A549 (cell line): Measurements from ENCODE around the gene GABRR1. TPM values are rescaled to one million over a fixed set of nuclear protein-coding genes. Genes with fewer than 3 reads are reported as not detected.
"Not testable (repeated sequence)": the region's sequence is repeated elsewhere in the genome, so short reads cannot be mapped to it uniquely, and the experiment has no call there.

Experiments
- ATAC-seq, 2 experiments: fragments of 200-7000 bp in 1 of 2; fragments of >200 bp in 1 of 2; cut with Nextera tagmentation in 1 of 2; cut with Tn5 transposase in 1 of 2; 3 replicates each; pipeline versions ENCODE4 v1.8.0 to v1.9.1; 2018 to 2020; ENCODE audit warnings: mild to moderate bottlenecking in 1 of 2, moderate library complexity in 1 of 2
- CTCF ChIA-PET: fragments of 300-600 bp; sonication (Branson Sonifier 250); formaldehyde crosslinking; extraction: SDS; loops from one replicate; lab custom pipeline; 2021; ENCODE audit warnings: antibody characterized with exemption, inconsistent platforms; lab: Yijun Ruan, JAX
- POLR2A ChIA-PET: fragments of 350-600 bp; formaldehyde crosslinking; extraction: SDS; loops from one replicate; lab custom pipeline; 2021; ENCODE audit warnings: antibody characterized with exemption, inconsistent platforms; lab: Yijun Ruan, JAX
- DNase-seq, 2 experiments: peaks; one replicate each; pipeline versions ENCODE4 v3.0.0 to v3.0.0-alpha.2; 2011 to 2016; ENCODE audit warnings: low read depth in 1 of 2, low spot score in 1 of 2
- FAIRE-seq: peaks from 2 replicates; lab custom pipeline; 2011; peaks lifted over from hg19 to GRCh38; lab: Jason Lieb, UNC
- H3K27ac ChIP-seq, 2 experiments: fragments of >200 bp; sonication (Bioruptor Twin); formaldehyde crosslinking; 3 replicates each; pipeline ENCODE4 v1.5.1; 2016 to 2017
- H3K4me1 ChIP-seq: fragments of >200 bp; sonication (Bioruptor Twin); formaldehyde crosslinking; 3 replicates; pipeline ENCODE4 v1.6.1; 2016
- H3K4me2 ChIP-seq: fragments of >200 bp; sonication (Bioruptor Twin); formaldehyde crosslinking; 3 replicates; pipeline ENCODE4 v1.6.1; 2016
- H3K4me3 ChIP-seq: fragments of >200 bp; sonication (Bioruptor Twin); formaldehyde crosslinking; 3 replicates; pipeline ENCODE4 v1.5.1; 2016
- H3K9me3 ChIP-seq: fragments of >200 bp; sonication (Bioruptor Twin); formaldehyde crosslinking; 3 replicates; pipeline ENCODE4 v1.6.1; 2016
- CEBPB ChIP-seq, 2 experiments: fragments of >200 bp in 1 of 2; sonication (Bioruptor Twin) in 1 of 2; formaldehyde crosslinking in 1 of 2; IDR thresholded peaks; 2 replicates each; pipeline ENCODE4 v1.6.1; 2012 to 2016
- CHD4 ChIP-seq: fragments of 200-600 bp; sonication (generic); IDR thresholded peaks from 2 replicates; pipeline ENCODE4 v1.6.1; 2016; ENCODE audit warnings: antibody characterized with exemption, mild to moderate bottlenecking, borderline replicate concordance
- HDAC2 ChIP-seq: fragments of 200-600 bp; sonication (generic); IDR thresholded peaks from 2 replicates; pipeline ENCODE4 v1.6.1; 2016
- HOXB13 ChIP-seq: fragments of 250-450 bp; sonication (Bioruptor Pico); IDR thresholded peaks from 2 replicates; pipeline ENCODE4 v1.5.0; 2020; ENCODE audit warnings: low read depth, mild to moderate bottlenecking, moderate library complexity
- KDM1A ChIP-seq: fragments of 200-600 bp; sonication (generic); IDR thresholded peaks from 2 replicates; pipeline ENCODE4 v1.6.1; 2016; ENCODE audit warnings: low read depth, mild to moderate bottlenecking
- MAFK ChIP-seq: fragments of 450-650 bp; IDR thresholded peaks from 2 replicates; pipeline ENCODE4 v1.6.1; 2014; ENCODE audit not compliant: partially characterized antibody
- NPAS2 ChIP-seq: fragments of 250-450 bp; sonication (Bioruptor Pico); IDR thresholded peaks from 2 replicates; pipeline ENCODE4 v1.8.0; 2022; ENCODE audit warnings: mild to moderate bottlenecking, moderate library complexity, borderline replicate concordance
- TFCP2L1 ChIP-seq: fragments of 250-450 bp; sonication (Bioruptor Pico); IDR thresholded peaks from 2 replicates; pipeline ENCODE4 v1.5.0; 2021; ENCODE audit warnings: mild to moderate bottlenecking
- TP53 ChIP-seq: fragments of 250-450 bp; sonication (Bioruptor Pico); IDR thresholded peaks from 2 replicates; pipeline ENCODE4 v1.5.0; 2021; ENCODE audit warnings: mild to moderate bottlenecking, moderate library complexity
- WGBS: methylation state at CpG from one replicate; pipeline ENCODE4 v1.1.6; 2017; ENCODE audit errors: missing lambda C conversion rate; 5-methylcytosine and 5-hydroxymethylcytosine counted together
- polyA plus RNA-seq, 4 experiments: library from polyadenylated mRNA; depleted of rRNA in 3 of 4; stranded (reverse); fragments of >200 nt; fragmentation: RNase III in 1 of 4; extraction: RNeasy Plus Mini Kit Qiagen cat#74134 plus additional on column Dnase treatment in 1 of 4; gene quantifications; 2 replicates in 3 of 4; 3 replicates in 1 of 4; pipeline ENCODE4 v1.2.3, GENCODE V29; 2011 to 2017
- TF ChIP-seq, protein P1 (sequence below): IDR thresholded peaks from 2 replicates; pipeline ENCODE4 v1.6.1; 2012
- TF ChIP-seq, protein P2 (sequence below): fragments of >200 bp; sonication (Bioruptor Twin); formaldehyde crosslinking; IDR thresholded peaks from 3 replicates; pipeline ENCODE4 v1.5.1; 2016
- TF ChIP-seq, protein P3 (sequence below): fragments of 250-450 bp; sonication (Bioruptor Pico); IDR thresholded peaks from 2 replicates; pipeline ENCODE4 v1.5.0; 2021; ENCODE audit warnings: mild to moderate bottlenecking, moderate library complexity, borderline replicate concordance
- TF ChIP-seq, protein P4 (sequence below): fragments of 450-650 bp; IDR thresholded peaks from 2 replicates; pipeline ENCODE4 v1.6.1; 2014; ENCODE audit warnings: antibody characterized with exemption
- TF ChIP-seq, protein P5 (sequence below): IDR thresholded peaks from 2 replicates; pipeline ENCODE4 v1.6.1; 2012; ENCODE audit warnings: low read depth, borderline replicate concordance

Gene GABRR1
- polyA plus RNA-seq, 2 of the 4 experiments (the other 2 are of a cell fraction) = not detected

DNA sequence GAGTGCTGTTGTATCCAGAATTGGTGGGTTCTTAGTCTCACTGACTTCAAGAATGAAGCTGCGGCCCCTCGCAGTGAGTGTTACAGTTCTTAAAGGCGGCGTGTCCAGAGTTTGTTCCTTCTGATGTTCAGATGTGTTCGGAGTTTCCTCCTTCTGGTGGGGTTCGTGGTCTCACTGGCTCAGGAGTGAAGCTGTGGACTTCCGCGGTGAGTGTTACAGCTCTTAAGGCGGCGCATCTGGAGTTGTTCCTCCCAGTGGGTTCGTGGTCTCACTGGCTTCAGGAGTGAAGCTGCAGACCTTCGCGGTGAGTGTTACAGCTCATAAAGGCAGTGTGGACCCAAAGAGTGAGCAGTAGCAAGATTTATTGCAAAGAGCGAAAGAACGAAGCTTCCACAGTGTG, 16.4 kb upstream of the GABRR1 start:
- H3K4me3 ChIP-seq, POLR2A ChIA-PET, H3K4me2 ChIP-seq, FAIRE-seq, H3K4me1 ChIP-seq, DNase-seq, H3K9me3 ChIP-seq, H3K27ac ChIP-seq, ATAC-seq: not testable (repeated sequence)
- CTCF ChIA-PET = interaction anchor here (1.0 kb wide), 1 partner anchor 111 kb away, joined by 3 read pairs; no protein-coding TSS in a partner anchor
- 74% methylated on average over 4 of the region's 15 CpGs for WGBS

DNA sequence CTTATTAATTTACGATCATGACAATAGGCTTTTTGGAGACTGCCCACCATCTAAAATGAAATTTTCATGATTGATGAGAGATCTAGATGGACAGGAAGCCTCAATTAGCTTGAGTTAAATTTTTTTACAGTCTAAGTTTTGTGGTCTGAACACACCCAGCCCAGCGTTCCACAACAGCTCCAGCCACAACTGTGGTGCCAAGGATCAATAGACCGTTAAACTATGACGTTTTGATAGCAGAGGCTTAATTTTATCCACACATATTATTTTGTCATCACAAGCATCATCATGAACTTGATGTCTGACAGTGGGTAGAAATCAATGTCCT, 5.5 kb upstream of the GABRR1 start:
- H3K4me1 ChIP-seq = no peaks in the 10 kb centered on the region
- WGBS = 66% methylated on average over 4 of the region's 4 CpGs
- CTCF ChIA-PET = no interaction called here
- no peak for TF ChIP-seq KDM1A
- TF ChIP-seq, all 56 proteins: peak for 0
- POLR2A ChIA-PET = no interaction called here
- Histone ChIP-seq H3K9me3 (no peaks in the 10 kb centered on the region), H3K4me3 (no peak overlapping the region), H3K4me2 (no peak overlapping the region), H3K27ac (no peak overlapping the region)
- no peak for DNase-seq
- FAIRE-seq = no peak
- no peak for ATAC-seq

DNA sequence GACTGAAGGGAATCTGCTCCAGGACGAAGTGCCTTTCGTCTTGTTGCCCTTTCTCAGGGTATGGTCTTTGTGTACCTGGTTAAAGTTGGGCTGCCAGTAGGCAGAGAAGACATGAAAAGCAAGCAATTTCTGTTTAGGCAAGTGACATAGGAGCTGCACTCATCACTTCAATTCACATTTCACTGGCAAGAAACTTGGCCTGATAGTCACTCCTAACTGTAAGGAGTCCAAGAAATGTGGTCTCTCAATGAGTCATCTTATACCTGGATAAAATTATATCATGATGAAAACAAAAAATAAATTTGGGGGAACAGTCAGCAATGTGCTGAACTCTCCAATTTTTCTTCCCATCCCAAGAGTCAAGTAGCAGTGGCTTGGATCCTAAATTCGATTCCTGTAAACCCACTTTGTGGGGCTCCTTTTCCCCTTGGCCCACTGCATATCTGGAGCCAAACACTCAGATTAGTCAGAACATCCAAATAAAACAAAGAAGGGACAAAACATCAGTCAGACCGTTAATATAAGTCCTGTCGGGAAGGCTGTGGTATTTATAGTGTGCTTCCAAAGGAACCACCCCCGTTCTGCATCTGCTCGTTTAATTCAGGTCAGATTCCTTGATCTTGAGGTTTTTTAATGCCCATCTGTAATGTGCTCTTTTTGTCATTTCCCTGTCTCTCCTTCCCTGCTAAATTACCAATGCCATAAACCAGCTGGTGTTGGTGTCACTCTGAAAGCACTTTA, 5.0 kb upstream of the GABRR1 start:
- FAIRE-seq (no peak), ATAC-seq (no peak), DNase-seq (no peak)
- H3K4me1 ChIP-seq = no peaks in the 10 kb centered on the region
- H3K27ac ChIP-seq = no peak overlapping the region
- no peak overlapping the region for H3K4me3 ChIP-seq
- ChIA-PET CTCF (no interaction called here), POLR2A (no interaction called here)
- H3K4me2 ChIP-seq = no peak overlapping the region
- WGBS = 20% methylated on average over 7 of the region's 7 CpGs
- H3K9me3 ChIP-seq = no peaks in the 10 kb centered on the region
- TF ChIP-seq NPAS2 = no peak
- TF ChIP-seq, protein P1, sequence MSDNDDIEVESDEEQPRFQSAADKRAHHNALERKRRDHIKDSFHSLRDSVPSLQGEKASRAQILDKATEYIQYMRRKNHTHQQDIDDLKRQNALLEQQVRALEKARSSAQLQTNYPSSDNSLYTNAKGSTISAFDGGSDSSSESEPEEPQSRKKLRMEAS = no peak
- TF ChIP-seq, protein P2, sequence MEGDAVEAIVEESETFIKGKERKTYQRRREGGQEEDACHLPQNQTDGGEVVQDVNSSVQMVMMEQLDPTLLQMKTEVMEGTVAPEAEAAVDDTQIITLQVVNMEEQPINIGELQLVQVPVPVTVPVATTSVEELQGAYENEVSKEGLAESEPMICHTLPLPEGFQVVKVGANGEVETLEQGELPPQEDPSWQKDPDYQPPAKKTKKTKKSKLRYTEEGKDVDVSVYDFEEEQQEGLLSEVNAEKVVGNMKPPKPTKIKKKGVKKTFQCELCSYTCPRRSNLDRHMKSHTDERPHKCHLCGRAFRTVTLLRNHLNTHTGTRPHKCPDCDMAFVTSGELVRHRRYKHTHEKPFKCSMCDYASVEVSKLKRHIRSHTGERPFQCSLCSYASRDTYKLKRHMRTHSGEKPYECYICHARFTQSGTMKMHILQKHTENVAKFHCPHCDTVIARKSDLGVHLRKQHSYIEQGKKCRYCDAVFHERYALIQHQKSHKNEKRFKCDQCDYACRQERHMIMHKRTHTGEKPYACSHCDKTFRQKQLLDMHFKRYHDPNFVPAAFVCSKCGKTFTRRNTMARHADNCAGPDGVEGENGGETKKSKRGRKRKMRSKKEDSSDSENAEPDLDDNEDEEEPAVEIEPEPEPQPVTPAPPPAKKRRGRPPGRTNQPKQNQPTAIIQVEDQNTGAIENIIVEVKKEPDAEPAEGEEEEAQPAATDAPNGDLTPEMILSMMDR = no peak
- TF ChIP-seq HDAC2 = no peak
- TF ChIP-seq CEBPB (IDR thresholded peaks at IDR 0.05) = no peak
- TF ChIP-seq KDM1A = no peak
- TF ChIP-seq, protein P3, sequence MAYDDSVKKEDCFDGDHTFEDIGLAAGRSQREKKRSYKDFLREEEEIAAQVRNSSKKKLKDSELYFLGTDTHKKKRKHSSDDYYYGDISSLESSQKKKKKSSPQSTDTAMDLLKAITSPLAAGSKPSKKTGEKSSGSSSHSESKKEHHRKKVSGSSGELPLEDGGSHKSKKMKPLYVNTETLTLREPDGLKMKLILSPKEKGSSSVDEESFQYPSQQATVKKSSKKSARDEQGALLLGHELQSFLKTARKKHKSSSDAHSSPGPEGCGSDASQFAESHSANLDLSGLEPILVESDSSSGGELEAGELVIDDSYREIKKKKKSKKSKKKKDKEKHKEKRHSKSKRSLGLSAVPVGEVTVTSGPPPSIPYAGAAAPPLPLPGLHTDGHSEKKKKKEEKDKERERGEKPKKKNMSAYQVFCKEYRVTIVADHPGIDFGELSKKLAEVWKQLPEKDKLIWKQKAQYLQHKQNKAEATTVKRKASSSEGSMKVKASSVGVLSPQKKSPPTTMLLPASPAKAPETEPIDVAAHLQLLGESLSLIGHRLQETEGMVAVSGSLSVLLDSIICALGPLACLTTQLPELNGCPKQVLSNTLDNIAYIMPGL (CRISPR knock-in tag) = no peak
- no peak for TF ChIP-seq MAFK
- TF ChIP-seq TFCP2L1 (CRISPR knock-in tag) = no peak
- TF ChIP-seq TP53 (CRISPR knock-in tag) = no peak
- TF ChIP-seq CHD4 = no peak
- TF ChIP-seq HOXB13 = no peak
- TF ChIP-seq, protein P4, sequence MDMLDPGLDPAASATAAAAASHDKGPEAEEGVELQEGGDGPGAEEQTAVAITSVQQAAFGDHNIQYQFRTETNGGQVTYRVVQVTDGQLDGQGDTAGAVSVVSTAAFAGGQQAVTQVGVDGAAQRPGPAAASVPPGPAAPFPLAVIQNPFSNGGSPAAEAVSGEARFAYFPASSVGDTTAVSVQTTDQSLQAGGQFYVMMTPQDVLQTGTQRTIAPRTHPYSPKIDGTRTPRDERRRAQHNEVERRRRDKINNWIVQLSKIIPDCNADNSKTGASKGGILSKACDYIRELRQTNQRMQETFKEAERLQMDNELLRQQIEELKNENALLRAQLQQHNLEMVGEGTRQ = no peak
- TF ChIP-seq, protein P5, sequence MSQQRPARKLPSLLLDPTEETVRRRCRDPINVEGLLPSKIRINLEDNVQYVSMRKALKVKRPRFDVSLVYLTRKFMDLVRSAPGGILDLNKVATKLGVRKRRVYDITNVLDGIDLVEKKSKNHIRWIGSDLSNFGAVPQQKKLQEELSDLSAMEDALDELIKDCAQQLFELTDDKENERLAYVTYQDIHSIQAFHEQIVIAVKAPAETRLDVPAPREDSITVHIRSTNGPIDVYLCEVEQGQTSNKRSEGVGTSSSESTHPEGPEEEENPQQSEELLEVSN = no peak
